Lung (tissue), 12 donors: ENCODE measurements around the gene ATP11A. TPM values are rescaled to one million over a fixed set of nuclear protein-coding genes. Genes with fewer than 3 reads are reported as not detected.
"Not testable (repeated sequence)": the region's sequence is repeated elsewhere in the genome, so short reads cannot be mapped to it uniquely, and the experiment has no call there.

Experiments
- ATAC-seq: fragments of 200-7000 bp; cut with Tn5 transposase; one replicate; pipeline ENCODE4 v1.9.1; 2020; ENCODE audit warnings: moderate number of reproducible peaks; ENCODE audit not compliant: insufficient read depth, low FRiP score
- DNase-seq, 3 donors: peaks; one replicate each; pipeline ENCODE4 v3.0.0-alpha.2; 2013 to 2017
- H3K27ac ChIP-seq, 2 donors: one replicate each; pipeline ENCODE4 v1.5.1; 2013; ENCODE audit warnings: mild to moderate bottlenecking in 2 of 2, moderate library complexity in 2 of 2, control low read depth in 1 of 2, inconsistent platforms in 1 of 2, low read depth in 1 of 2, low read length in 1 of 2
- H3K27me3 ChIP-seq, 3 donors: one replicate each; pipeline ENCODE4 v1.5.1; 2013; ENCODE audit warnings: low read length in 2 of 3; ENCODE audit not compliant: control insufficient read depth in 3 of 3, insufficient read depth in 3 of 3
- H3K36me3 ChIP-seq, 4 donors: one replicate each; pipeline ENCODE4 v1.5.1; 2013; ENCODE audit warnings: low read length in 4 of 4, mild to moderate bottlenecking in 1 of 4, moderate library complexity in 1 of 4; ENCODE audit not compliant: control insufficient read depth in 4 of 4, insufficient read depth in 4 of 4
- H3K4me1 ChIP-seq, 5 donors: one replicate each; pipeline ENCODE4 v1.5.1; 2013; ENCODE audit warnings: low read length in 5 of 5, mild to moderate bottlenecking in 2 of 5, moderate library complexity in 1 of 5; ENCODE audit not compliant: control insufficient read depth in 5 of 5, insufficient read depth in 5 of 5
- H3K4me3 ChIP-seq: one replicate; pipeline ENCODE4 v1.5.1; 2013; ENCODE audit warnings: mild to moderate bottlenecking, control low read depth, moderate library complexity
- H3K9ac ChIP-seq, 2 donors: one replicate each; pipeline ENCODE4 v1.5.1; 2013; ENCODE audit warnings: low read length in 2 of 2, control low read depth in 1 of 2; ENCODE audit not compliant: insufficient read depth in 1 of 2
- H3K9me3 ChIP-seq, 4 donors: one replicate each; pipeline ENCODE4 v1.5.1; 2013; ENCODE audit warnings: low read length in 3 of 4, mild to moderate bottlenecking in 1 of 4, moderate library complexity in 1 of 4; ENCODE audit not compliant: control insufficient read depth in 4 of 4, insufficient read depth in 3 of 4
- CTCF ChIP-seq: IDR thresholded peaks from 2 replicates; pipeline ENCODE4 v1.5.1; 2012; ENCODE audit warnings: mild to moderate bottlenecking; ENCODE audit errors: control extremely low read depth, extremely low read depth
- WGBS, 2 donors: extraction: QIAGEN DNeasy Blood & Tissue Kit; methylation state at CpG; one replicate each; pipeline ENCODE4 v1.1.7; 2013; 5-methylcytosine and 5-hydroxymethylcytosine counted together
- polyA plus RNA-seq, 2 donors: library from polyadenylated mRNA; stranded (reverse); fragments of 200-250 nt; gene quantifications; one replicate each; pipeline ENCODE4 v1.2.1, GENCODE V29; 2013
- total RNA-seq, 2 donors: library from RNA; depleted of rRNA in 1 of 2; stranded (reverse); fragments of >200 nt in 1 of 2; gene quantifications; one replicate each; pipeline ENCODE4 v1.2.1, GENCODE V29; 2014 to 2021
- donor health status: control.
- donor health status: control.
- donor health status: Bipolar disorder and iron deficiency.
- donor health status: healthy.
- donor health status: DM: yes; HTN: yes; CAD: no.

Gene ATP11A
- total and polyA plus RNA-seq, 4 donors: 46.3 to 317 (median 162) TPM

GRCh38 chr13:112800057-112800456 lies 110.2 kb downstream of the ATP11A start:
- Histone ChIP-seq H3K36me3 (peaks cover 0 to 3% (median under 1%) of the 10 kb centered on the region in 4 donors), H3K9me3 (no peaks in the 10 kb centered on the region), H3K4me1 (peaks cover 0 to 4% (median 0%) of the 10 kb centered on the region in 5 donors), H3K9ac (no peak overlapping the region), H3K27ac (no peak overlapping the region), H3K4me3 (no peak overlapping the region), H3K27me3 (no peaks in the 10 kb centered on the region)
- WGBS, 2 donors: 89 to 96% methylated on average over 1 of the region's 1 CpG
- no peak for TF ChIP-seq CTCF
- no peak for DNase-seq
- ATAC-seq: no peak

- H3K9ac ChIP-seq, H3K9me3 ChIP-seq, ATAC-seq, DNase-seq, H3K4me3 ChIP-seq, H3K36me3 ChIP-seq, H3K27me3 ChIP-seq, H3K4me1 ChIP-seq, H3K27ac ChIP-seq: not testable (repeated sequence)
- WGBS, 2 donors: 93 to 99% methylated on average over 4 to 5 of the region's 6 CpGs
These were observed 111.0 kb downstream of the ATP11A start for GRCh38 chr13:112800807-112801206.

GRCh38 chr13:112802802-112803195 lies 113.0 kb downstream of the ATP11A start:
- Histone ChIP-seq H3K36me3 (peaks cover 0 to 12% (median 2%) of the 10 kb centered on the region in 4 donors), H3K9ac (no peak overlapping the region), H3K9me3 (no peaks in the 10 kb centered on the region), H3K4me3 (no peak overlapping the region), H3K27me3 (no peaks in the 10 kb centered on the region), H3K4me1 (no peaks in the 10 kb centered on the region), H3K27ac (no peak overlapping the region)
- no peak for DNase-seq
- WGBS, 2 donors: 65 to 77% methylated on average over 2 of the region's 2 CpGs
- ATAC-seq: no peak
- no peak for TF ChIP-seq CTCF

GRCh38 chr13:112803422-112803821 lies 113.6 kb downstream of the ATP11A start:
- DNase-seq: no peak
- Histone ChIP-seq H3K9ac (no peak overlapping the region), H3K9me3 (no peaks in the 10 kb centered on the region), H3K27me3 (no peaks in the 10 kb centered on the region), H3K36me3 (peaks cover 0 to 16% (median 3%) of the 10 kb centered on the region in 4 donors), H3K27ac (no peak overlapping the region), H3K4me3 (no peak overlapping the region), H3K4me1 (no peaks in the 10 kb centered on the region)
- ATAC-seq: no peak
- 42 to 72% methylated on average over 7 of the region's 7 CpGs for WGBS, 2 donors
- TF ChIP-seq CTCF: no peak
